Measurements from ENCODE around the gene RAB40AL.

RAB40AL gene

DNA sequence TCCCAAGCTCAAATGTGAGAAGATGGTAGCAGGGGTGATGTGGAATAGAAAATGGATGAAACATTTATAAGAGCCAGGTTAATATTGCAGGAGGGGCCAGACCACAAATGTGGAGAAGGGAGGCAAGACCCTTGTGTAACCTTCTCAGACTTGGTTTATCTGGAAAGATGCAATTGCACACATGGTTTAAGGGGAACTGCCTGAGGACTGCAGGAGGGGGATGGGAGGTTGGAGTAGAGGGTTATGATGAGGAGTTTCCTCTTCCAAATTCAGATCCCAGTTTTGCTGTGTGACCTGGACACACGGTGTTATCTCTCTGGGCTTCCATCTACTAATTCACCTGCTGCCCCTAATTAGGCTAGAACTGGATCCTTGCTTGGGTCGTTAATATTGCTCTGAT lies 46.1 kb downstream of the RAB40AL start:
- DNase-seq (ENCODE audit: low spot score): no peak

DNA sequence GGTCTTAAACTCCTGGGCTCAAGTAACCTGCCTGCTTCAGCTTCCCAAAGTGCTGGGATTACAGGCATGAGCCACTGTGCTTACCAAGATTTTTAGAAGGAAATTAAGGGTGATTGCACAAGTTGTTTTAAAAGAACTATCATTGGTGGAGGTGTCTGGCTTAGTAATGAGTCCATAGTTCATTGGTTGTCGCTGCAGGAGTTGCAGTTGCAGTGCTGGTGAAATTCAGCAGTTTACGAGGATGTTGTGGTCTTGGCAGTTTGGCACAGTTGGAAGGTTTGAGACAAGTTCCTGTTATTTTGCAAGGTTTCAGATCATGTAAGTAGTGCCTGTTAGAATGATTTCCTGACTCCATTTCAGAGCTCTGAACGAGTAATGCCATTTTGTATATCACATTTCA lies 48.1 kb downstream of the RAB40AL start:
- DNase-seq (ENCODE audit: low spot score): no peak
